Right renal cortex interstitium (tissue), 3 donors: ENCODE measurements around the gene CCR7. TPM values are rescaled to one million over a fixed set of nuclear protein-coding genes. Genes with fewer than 3 reads are reported as not detected.

Experiments
- DNase-seq, 3 donors: peaks; one replicate each; pipeline ENCODE4 v3.0.0-alpha.2; 2013; ENCODE audit warnings: low read depth in 3 of 3, low spot score in 2 of 3
- polyA plus RNA-seq, 3 donors: library from polyadenylated mRNA; unstranded; fragments of 120-200 nt; gene quantifications; one replicate each; pipeline ENCODE4 v1.2.1, GENCODE V29; 2013; ENCODE audit not compliant: insufficient read length in 3 of 3

Gene CCR7, protein sequence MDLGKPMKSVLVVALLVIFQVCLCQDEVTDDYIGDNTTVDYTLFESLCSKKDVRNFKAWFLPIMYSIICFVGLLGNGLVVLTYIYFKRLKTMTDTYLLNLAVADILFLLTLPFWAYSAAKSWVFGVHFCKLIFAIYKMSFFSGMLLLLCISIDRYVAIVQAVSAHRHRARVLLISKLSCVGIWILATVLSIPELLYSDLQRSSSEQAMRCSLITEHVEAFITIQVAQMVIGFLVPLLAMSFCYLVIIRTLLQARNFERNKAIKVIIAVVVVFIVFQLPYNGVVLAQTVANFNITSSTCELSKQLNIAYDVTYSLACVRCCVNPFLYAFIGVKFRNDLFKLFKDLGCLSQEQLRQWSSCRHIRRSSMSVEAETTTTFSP
- under 1 TPM; 0.21 to 0.40 (median 0.24) TPM for polyA plus RNA-seq

DNA sequence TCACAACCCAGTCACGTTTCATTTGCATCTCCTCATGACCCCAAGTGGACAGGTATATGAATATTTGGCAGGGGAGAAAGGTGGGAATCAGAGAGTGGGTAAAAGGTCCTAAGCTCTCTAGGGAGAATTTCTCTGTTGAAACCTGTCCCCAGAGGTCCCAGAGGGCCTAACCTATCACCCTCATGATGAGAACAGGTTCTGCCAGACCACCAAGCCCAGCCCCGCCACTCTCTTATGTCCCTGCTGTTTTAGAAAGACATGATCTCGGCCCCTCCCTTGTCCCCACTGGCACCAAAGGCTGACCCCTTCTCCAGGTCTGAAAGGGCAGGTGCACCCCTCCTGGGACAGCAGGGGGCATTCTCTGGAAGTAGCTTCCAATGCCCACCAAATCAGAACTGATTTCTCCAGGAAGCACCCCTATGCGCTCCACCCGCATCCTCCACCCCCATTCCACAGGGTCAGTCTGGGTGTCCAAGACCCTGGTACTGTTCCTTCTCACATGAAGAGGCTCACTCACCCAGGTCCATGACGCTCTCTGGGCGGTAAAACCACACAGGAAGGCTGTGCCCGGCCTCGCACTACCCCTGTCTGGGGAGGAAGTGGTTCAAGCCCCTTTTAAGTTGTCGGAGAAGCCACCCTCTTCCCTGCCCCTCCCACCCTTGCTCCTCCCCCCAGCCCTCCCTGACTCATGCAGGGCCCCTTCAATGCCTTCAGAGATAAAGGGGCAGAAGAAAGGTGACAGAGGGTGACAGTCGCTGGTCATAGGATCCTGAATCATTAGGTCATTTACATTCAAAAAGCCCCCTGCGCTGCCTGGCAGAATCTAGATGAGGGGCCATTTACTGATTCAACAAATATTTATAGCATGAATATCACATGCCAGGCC, at the start of gene CCR7:
CCR7 (minus strand) TSS at position 590 of the 886 bp plus-strand sequence; CDS start at position 527, 63 bp downstream.
- no peak for DNase-seq

DNA sequence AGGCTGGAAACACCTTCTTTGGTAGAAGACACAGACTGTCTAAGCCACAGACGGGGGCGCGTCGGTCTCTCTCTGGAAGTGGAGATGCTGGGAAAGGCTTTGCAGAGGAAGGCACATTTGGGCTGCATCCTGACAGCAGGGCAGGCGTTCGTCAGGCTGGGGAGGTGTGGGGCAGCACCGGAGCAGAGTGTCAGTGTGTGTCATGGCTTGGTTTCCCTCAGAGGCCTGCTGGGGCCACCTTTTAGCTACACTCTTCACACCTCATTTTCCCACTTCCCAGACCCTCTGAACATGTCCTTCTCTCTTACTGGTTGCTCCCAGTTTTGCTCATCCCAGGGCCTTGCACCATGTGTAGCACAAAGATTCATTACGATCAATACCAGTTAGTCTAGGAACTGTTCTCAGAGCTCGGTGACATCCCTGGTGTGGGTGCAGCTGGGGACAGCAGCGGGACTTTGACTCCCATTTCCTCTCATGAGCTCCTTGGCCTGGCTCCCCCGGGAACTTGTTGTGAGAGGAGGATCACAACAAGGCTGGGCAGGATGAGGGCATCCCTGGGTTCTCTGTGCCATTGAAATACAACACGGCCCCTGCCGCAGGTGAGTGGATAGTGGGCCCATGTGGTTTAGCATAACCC, 49.3 kb upstream of the CCR7 start:
- DNase-seq: no peak

DNA sequence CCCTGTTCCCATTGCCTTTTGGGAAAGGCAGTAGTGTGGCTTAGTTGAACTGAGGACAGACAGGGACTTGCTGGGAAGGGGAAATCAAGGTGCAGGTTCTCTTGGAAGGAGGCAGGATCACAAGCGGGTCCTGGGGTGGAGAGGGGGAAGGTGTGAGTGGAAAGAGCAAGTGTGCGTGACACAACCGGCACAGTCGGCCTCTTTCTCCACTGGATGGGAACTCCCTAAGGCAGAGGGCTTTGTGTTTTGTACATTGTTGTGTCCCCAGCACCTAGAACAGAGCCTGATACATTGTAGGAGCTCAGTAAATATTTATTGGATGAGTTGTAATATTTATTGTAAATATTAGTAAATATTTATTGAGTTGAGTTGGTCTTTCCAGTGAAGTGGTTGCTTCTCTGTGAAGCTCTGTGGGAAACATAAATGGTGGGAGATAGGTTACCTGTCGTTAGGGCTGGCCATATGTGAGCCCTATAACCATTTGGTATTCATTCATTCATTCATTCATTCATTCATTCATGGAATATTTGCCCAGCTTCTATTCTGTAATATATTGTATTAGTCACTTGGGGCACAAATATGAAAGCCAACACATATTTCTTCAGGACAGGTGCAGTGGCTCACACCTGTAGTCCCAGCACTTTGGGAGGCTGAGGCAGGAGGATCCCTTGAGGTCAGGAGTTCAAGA, 48.3 kb upstream of the CCR7 start:
- no peak for DNase-seq

DNA sequence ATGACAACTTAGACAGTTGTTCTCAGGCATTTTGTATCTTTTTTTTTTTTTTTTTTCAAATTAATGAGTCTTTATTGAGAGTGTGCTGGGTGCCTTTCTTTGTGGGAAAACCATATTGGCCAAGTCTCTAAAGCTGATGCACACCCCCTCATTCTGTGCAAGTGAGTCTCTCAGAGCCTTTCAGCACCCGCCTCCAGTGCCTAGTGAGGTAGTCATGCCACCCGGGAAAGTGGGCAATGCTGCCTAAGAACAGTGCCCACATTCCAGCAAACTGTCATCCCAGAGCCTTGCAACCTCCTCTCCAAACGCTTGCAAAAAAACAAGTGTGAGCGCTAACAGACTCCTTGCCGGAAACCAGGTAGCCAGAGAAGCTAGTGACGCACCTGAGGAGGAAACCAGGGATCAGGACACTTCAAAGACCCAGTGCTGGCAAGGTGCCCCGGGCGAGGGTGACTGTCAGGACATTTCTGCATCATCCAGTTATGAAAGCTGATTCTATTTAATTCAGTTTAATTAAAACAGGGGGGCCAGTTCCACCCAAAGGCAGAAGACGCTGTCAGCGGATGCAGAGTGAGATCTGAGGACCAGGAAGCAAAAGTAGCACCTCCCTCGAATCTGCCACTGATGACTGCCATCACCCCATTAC, 47.5 kb upstream of the CCR7 start:
- no peak for DNase-seq

DNA sequence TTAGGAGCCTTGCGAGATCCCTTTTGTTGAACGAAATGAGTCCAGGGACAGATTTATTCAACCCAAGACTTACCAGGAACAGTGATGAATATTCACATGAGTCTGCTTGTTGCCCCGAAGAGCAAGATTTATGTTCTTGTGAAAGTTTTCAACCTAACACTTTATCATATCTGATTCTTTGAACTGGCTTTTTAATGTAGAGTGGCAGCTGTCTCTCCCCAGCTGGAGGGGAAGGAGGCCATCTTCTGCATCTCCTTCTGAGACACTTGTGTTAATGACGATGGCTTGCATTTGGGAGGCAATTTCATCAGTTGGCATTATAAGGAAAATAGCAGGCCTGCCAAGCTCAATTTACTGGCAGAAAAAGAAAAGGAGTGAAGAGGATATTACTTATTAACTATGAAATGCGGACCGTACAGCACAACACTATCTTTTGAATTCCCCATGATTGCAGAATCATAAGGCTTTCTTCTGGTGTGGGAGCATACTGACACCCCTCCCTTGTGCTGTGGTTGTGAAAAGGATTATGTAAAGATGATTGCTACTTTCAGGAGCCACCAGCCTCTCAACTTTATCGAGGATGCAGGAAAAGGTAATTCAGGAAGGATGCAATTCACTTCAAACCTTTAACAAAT, 46.7 kb upstream of the CCR7 start:
- no peak for DNase-seq

DNA sequence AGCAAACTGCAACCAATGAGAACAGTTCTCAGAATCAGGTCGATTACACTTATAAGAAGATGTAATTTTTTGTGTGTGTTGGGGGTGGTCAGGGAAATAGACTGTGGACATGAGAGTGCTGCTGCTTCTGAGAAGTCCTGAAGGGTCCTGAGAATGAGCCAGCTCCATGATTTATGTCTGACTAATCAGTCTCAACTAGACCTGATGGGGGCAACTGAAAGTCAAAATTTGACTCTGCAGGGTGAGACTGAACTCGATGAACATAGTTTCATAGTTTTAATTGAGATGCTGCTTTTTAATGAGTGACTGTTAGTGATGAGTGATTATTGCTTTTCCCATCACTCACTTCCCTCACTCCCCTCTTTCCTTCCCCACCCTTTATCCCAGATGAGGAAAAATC, 45.1 kb upstream of the CCR7 start:
- DNase-seq: no peak

DNA sequence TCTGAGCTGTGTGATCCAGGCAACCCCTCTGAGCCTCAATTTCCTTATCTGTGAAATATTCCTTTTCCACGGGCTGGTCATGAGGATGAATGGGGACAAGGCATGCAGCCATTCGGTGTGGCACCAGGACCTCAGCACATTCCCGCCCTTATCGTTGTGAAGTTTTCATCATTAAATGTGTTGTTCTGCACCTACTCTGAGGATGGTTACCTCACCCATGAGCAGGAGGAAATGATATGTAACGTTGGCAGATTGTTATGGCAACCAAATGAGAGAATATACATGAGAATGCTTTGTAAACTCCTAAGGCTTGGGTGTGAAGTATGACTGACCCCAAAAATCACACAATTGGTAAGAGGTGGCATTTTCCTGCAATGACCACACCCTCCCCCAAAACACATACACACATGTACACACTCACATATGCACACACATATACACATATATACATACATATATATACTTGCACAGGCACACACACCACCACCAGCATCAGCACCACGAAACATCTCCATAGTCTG, 42.8 kb upstream of the CCR7 start:
- no peak for DNase-seq

DNA sequence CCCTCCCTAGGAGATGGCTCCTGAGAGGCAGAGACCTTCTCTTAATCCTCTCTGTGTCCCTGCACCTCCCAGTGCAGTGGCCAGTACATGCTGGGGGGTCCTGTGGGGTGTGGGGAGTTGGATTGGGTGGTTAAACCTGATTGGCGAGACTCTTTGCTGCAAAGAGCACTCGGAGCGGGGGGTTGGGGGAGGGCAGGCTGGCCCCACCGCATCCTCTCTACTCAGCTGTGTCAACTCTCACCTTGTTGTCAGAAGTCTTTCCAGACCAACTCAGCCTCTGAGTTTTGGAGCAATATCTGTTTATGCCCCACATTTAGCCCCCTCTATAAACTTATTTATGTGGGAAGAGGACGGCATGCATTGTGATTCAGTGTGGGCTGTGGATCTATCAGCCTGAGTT, 42.4 kb upstream of the CCR7 start:
- no peak for DNase-seq

DNA sequence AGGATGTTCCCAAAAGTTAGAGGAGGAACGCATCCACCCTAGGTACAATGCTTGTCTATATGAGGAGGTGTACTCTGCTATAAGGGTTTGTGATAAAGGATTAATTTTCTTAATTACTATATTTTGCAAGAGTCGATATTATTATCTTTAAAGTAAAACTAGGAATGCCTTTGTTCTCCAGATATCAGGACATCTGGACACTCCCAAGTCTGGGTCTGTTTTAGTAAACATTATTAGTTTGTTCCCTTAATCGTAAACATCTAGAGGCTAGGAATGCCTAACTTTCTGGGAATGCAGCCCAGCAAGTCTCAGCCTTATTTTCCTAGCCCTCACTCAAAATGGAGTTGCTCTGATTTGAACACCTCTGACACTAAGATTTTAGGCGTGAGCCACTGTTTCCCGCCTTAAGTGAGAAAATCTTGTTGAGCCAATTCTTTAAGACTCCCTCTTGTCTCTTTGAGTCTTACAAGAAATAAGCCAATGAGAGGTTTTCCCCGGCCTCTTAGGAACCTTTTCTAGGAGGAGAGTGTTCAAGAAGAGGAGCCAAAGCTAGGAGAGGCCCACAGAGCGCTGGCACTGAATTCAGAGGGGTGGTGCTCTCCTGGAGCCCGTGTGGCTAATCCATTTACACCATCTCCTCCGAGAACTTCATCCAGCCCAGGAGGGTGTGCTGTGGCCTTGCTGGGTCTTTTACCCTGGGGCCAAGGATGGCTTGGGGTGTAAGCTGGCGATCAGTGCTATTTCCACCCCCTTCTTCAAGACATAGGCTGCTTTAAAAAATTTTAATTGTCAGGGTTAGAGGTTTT, 41.5 kb upstream of the CCR7 start:
- DNase-seq: no peak

DNA sequence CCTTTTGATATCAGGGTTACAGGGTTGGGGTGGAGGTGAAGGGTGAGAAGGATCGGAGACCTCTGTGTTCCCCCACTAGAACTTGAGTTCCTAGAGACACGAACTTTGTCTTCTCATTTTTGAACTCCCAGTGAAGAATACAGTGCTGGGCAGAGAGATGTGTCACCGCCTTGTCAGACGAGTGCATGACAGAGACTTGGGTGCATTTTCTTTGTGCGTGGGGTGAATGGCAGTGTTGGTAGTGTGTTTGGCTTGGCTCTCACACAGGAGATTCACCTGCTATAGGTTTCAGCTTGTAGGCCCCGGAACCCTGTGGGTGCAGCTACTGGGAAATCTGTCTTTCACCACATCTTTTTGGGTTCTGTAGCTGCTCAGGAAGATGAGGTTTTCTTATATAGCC, 40.0 kb upstream of the CCR7 start:
- DNase-seq: no peak

DNA sequence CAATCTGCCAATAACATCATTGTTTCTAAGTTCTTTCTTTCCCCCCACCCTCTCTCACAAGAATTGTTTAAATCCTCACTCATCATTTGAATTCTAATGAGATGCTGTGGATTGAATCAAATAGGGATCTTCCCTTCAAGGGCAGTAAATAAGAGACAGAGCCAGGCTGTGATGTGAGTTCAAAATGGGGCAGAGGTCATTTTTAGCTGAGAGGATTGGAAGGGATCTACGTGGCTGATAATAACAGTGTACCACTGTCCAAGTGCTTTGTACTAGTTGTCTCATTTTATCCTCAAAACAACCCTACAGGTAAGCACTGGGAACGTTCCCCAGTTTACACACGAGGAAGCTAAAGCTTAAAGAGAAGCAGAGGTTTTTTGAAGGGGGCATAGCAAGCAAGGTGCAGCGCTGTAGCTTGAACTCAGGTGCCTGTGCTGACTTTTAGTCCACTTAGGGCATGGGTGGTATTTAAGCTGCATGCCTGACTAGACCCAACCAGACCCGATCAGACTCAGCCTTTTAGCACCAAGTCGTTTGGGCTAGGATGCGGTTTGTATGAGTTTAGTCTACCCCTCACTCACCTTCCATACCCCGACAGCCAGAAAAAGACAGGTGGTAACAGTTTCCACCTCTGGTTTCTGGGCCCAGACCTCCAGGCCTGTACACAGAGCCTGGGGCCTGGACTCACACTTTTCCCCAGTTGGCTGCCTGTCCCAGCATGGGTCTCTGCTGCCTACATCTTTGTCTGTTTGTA, 39.2 kb upstream of the CCR7 start:
- no peak for DNase-seq

DNA sequence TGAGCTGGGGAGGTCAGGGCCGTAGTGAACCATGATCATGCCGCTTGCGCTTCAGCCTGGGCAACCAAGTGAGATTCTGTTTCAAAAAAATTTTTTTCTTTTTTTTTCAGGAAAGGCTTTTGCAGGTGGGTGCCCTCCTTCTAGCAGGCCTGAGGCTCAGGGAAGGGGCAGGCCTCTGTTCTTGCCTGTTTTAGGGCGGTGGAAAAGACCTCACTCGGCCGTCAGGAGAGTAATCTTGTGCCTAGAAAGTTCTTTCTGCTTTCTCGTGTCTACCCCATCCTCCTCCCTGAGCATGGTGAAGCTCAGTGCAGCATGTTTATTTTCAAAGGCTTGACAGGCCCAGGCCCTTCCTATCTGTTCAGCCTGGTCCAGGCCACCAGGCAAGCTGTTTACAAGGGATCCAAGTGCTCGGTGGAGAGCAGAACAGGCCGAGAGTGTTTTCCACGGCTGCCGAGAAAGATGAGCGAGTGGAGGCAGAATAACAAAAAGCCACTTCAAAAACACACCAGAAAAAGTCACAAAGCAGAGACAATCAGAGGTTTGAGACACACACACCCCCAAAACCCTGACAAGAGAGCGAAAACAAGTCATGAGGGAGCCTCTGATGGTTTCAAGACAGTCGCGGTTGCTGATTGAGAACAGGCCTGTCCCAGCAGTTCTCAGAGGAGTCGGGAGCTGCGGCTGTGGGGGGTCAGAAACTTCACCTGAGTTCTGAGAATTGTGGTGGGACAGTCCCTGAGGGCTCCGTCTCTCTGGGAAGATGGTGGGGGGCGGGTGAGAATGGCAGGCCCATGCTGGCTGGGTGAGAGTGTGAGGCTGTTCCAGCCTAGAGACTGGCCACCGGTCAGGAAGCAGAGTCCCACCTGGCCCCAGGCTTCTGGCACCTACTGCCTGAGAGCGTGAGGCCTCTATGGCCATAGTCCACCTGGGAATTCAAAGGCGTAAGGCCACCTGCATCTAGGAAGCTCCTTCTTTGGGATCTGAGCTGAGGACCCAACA, 37.5 kb upstream of the CCR7 start:
- no peak for DNase-seq

DNA sequence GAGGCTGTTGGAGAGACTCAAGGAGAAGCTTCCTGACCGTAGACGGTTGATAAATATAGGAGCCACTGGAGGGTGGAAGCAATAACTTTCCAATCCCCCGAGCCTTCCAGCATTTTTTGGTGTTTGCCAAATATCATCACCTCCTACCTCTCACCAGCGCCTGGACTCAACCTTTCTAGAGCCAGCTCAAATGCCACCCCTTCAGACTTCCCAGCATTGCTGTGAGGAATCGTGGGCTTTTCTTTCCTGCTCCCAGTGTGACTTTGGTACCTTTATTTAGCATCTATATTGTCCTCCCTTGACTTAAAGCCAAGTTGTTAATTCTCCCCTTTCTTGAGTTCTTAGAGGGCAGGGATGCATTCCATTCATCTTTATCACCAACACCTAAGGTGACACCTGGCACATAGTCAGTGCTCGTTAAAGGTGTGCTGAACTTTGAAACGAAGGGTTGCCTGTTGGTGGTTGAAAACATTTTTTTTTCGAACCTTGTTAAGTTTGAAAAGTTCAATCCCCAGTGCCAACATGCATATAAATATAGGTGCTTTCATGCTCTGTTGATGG, 35.3 kb upstream of the CCR7 start:
- no peak for DNase-seq

DNA sequence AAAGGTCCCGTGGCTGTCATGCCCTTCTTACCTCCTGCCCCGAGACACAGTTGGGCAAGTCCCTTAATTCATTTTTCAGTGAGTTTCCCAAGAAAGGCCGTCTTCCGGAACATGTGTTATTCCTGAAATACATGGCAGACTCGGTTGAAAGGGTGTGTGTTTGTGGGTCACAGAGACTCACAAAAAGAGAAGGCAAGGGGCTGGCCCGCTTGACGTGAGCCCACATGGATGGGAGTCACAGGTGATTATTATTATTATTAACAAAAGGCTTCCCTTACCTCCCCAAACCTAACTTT, 34.1 kb upstream of the CCR7 start:
- DNase-seq: no peak

DNA sequence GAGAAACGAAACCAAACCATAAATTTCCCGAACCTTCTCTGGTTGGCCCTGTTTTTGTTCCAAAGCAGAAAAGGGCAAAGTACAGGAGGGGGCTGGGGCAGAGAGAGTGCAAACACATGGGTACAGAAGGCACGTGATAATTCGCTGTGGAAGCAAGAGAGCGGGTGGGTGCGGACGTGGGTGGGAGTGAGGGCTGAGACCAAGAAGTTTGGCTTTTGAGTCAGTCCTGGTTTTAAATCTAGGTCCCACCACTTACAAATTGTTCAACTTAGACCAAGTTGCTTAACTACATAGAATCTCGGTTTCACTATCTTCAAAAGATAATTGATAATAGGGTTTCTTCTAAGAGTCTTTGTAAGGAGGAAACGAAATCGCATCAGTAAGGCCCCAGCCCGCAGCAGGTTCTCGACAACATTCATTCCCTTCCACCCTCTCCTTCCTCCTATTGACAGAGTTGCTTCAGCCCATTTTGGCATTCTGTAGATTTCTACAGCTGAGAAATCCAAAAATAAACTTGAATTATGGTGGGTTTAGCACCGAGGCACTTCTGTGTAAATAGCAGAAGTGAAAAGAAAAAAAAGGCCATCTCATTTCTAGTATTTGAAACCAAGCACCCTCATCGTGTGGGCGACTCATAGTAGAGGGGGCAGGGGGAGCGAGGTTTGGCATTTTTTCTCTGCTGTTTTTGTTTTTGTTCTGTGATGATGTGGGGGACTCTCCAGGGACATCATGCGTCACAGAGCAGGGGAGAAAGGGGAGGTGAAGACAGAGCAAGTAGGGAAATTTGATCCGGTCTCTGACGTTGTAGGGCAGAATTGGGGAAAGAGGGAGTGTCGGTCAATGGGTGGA, 33.6 kb upstream of the CCR7 start:
- DNase-seq: peak in 2 of 3 donors; percentile 56 to 70

DNA sequence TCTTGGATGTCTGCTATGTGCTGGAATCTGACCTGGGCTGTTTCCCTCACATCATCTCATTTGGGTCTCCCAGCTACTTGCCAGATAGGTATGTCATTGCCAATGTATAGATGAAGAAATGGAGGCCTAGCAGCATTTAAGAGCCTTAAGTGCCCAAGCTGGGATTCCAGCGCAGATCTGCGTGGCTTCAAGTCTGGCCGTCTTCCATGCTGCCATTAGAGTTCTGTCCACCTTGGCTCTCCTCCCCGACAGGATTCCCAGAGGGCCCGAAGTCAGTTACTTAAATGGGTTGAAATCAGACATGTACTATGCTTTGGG, 33.0 kb upstream of the CCR7 start:
- DNase-seq: no peak
